Measurements from ENCODE around the gene USP2.

The USP2 gene

GRCh38 chr11:119415966-119416365, 34.5 kb upstream of the USP2 start:
- Histone ChIP-seq H3K36me3 (no peaks in the 10 kb centered on the region), H3K27me3 (peaks cover 24% of the 10 kb centered on the region), H3K27ac (no peak overlapping the region), H3K4me1 (ENCODE audit: control insufficient read depth in 1 of 2, insufficient read depth in 1 of 2, low read depth in 1 of 2, low read length in 1 of 2) (no peaks in the 10 kb centered on the region), H3K4me3 (ENCODE audit: low read depth in 1 of 2, low read length in 1 of 2) (no peak overlapping the region), H3K9me3 (no peaks in the 10 kb centered on the region)
- TF ChIP-seq, protein P1, sequence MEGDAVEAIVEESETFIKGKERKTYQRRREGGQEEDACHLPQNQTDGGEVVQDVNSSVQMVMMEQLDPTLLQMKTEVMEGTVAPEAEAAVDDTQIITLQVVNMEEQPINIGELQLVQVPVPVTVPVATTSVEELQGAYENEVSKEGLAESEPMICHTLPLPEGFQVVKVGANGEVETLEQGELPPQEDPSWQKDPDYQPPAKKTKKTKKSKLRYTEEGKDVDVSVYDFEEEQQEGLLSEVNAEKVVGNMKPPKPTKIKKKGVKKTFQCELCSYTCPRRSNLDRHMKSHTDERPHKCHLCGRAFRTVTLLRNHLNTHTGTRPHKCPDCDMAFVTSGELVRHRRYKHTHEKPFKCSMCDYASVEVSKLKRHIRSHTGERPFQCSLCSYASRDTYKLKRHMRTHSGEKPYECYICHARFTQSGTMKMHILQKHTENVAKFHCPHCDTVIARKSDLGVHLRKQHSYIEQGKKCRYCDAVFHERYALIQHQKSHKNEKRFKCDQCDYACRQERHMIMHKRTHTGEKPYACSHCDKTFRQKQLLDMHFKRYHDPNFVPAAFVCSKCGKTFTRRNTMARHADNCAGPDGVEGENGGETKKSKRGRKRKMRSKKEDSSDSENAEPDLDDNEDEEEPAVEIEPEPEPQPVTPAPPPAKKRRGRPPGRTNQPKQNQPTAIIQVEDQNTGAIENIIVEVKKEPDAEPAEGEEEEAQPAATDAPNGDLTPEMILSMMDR (IDR thresholded peaks at IDR 0.05), result no peak

DNA sequence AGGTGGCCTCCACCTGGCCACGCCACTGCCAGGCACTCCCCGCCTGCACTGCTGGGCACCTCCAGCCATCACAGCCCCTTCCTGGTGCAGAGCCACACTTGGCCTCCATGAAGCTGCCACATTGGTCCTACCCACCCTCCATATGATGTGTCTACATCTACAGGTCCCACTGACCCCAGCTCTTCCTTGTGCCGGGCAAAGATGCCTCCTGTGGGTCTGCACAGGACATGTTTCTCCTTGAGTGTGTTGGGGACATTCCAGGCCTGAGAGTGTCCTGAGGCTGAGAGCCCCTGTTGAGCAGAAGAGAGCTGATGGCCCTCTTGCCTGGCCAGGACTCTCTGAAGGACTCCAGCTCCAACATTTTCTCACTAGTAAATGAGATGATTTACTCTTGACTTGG, 34.0 kb upstream of the USP2 start:
- Histone ChIP-seq H3K4me3 (ENCODE audit: low read depth in 1 of 2, low read length in 1 of 2) (no peak overlapping the region), H3K4me1 (ENCODE audit: control insufficient read depth in 1 of 2, insufficient read depth in 1 of 2, low read depth in 1 of 2, low read length in 1 of 2) (no peaks in the 10 kb centered on the region), H3K27me3 (peaks cover 19% of the 10 kb centered on the region), H3K27ac (no peak overlapping the region), H3K9me3 (no peaks in the 10 kb centered on the region), H3K36me3 (no peaks in the 10 kb centered on the region)
- TF ChIP-seq, protein P1 (IDR thresholded peaks at IDR 0.05), result no peak

DNA sequence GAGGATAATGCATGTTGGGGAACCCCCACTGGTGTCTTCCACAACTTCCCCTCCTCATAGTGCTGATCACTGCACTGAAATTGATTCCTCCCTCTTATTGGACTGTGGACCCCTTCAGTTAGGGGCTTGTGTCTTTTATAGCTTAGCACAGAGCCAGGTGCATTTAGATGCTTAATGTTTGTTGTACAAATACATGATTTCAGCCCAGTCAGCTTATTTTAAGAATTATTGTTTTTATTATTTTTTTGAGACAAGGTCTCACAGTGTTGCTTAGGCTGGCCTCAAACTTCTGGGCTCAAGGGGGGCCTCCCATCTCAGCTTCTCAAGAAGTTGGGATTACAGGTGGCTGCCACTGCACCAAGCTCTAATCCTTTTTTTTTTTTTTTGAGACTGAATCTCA, 33.2 kb upstream of the USP2 start:
- no peak overlapping the region for H3K4me3 ChIP-seq (ENCODE audit: low read depth in 1 of 2, low read length in 1 of 2)
- H3K27me3 ChIP-seq, result peaks cover 15% of the 10 kb centered on the region

DNA sequence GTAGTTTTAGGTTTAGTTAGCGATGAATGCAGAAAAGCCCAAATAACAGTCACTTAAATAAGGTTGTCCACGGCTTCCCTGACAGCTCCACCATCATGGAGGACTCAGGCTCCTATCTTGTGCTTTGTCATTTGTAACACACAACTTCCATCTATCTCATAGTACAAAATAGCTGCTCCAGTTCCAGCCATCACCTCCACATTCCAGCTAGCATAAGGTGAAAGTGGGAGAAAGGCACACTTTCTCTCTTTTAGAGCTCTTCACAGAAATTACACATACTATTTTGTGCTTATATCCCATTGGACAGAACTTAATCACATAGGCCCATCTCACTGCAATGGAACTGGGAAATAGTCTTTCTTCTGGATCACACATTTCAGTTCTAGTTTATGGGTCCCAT, 32.8 kb upstream of the USP2 start:
- TF ChIP-seq, protein P1 (IDR thresholded peaks at IDR 0.05), result no peak

More for the DNA sequence above, 33.2 kb upstream of the USP2 start:
- Histone ChIP-seq H3K9me3 (no peaks in the 10 kb centered on the region), H3K4me1 (ENCODE audit: control insufficient read depth in 1 of 2, insufficient read depth in 1 of 2, low read depth in 1 of 2, low read length in 1 of 2) (no peaks in the 10 kb centered on the region), H3K27ac (no peak overlapping the region), H3K36me3 (no peaks in the 10 kb centered on the region)
- TF ChIP-seq, protein P1 (IDR thresholded peaks at IDR 0.05), result no peak

DNA sequence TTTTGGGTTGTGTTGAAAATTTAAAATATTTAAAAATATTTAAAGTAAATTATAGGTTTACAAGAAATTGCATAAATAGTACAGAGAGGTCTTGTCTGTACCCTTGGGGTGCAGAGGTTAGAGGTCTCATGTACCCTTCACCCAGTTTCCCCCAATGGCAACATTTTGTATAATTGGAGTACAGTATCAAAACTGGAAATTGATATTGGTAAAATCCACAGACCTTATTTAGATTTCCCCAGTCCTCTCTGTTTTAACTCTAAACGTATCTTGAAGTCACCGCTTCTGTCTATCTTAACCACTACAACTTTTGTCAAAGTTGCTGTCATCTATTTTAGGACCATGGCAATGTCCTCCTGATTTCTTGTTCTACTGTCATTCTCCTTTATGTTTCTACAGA, 30.6 kb upstream of the USP2 start:
- no peak overlapping the region for H3K4me3 ChIP-seq (ENCODE audit: low read depth in 1 of 2, low read length in 1 of 2)
- TF ChIP-seq, protein P1 (IDR thresholded peaks at IDR 0.05), result no peak
- no peaks in the 10 kb centered on the region for H3K4me1 ChIP-seq (ENCODE audit: control insufficient read depth in 1 of 2, insufficient read depth in 1 of 2, low read depth in 1 of 2, low read length in 1 of 2)
- H3K9me3 ChIP-seq, result no peaks in the 10 kb centered on the region
- no peaks in the 10 kb centered on the region for H3K36me3 ChIP-seq
- H3K27ac ChIP-seq, result no peak overlapping the region
- H3K27me3 ChIP-seq, result peaks cover 21% of the 10 kb centered on the region

More for the DNA sequence above, 32.8 kb upstream of the USP2 start:
- Histone ChIP-seq H3K4me1 (ENCODE audit: control insufficient read depth in 1 of 2, insufficient read depth in 1 of 2, low read depth in 1 of 2, low read length in 1 of 2) (no peaks in the 10 kb centered on the region), H3K9me3 (no peaks in the 10 kb centered on the region), H3K27ac (no peak overlapping the region), H3K27me3 (peaks cover 14% of the 10 kb centered on the region), H3K4me3 (ENCODE audit: low read depth in 1 of 2, low read length in 1 of 2) (no peak overlapping the region), H3K36me3 (no peaks in the 10 kb centered on the region)

DNA sequence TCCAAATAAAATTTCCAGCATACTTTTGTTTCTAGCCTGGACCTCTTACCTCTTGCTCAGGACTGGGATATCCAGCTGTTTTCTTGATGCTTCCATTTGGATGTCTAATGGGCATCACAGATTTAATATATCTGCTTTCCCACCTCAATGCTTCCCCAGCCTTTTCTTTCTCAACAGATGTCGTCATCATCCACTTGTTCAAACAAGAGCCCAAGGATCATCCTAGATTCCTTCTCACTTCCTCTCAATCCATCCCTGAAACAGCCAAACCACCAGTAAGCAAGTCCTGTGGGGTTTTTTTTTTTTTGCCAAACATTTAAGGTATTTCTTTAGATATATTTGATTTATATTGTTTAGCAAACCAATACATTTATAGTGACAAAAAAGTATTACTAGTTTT, 29.0 kb upstream of the USP2 start:
- Histone ChIP-seq H3K4me3 (ENCODE audit: low read depth in 1 of 2, low read length in 1 of 2) (no peak overlapping the region), H3K36me3 (no peaks in the 10 kb centered on the region), H3K27me3 (peaks cover 21% of the 10 kb centered on the region), H3K4me1 (ENCODE audit: control insufficient read depth in 1 of 2, insufficient read depth in 1 of 2, low read depth in 1 of 2, low read length in 1 of 2) (no peaks in the 10 kb centered on the region), H3K9me3 (no peaks in the 10 kb centered on the region), H3K27ac (no peak overlapping the region)
- TF ChIP-seq, protein P1 (IDR thresholded peaks at IDR 0.05), result no peak
